ENCODE results near the gene AKIRIN1.
"Not testable (repeated sequence)": the region's sequence is repeated elsewhere in the genome, so short reads cannot be mapped to it uniquely, and the experiment has no call there.

Gene AKIRIN1
- 81.8 to 161 (median 153) reads per million in 9 experiments for total RNA-seq

GRCh38 chr1:38990738-38991637, at the start of gene AKIRIN1:
Gene AKIRIN1, plus strand, starts transcription at chr1:38991276. Its CDS starts 105 bp downstream, at chr1:38991381.
- DNase-seq = peak; percentile 91 to 95 (median 94)
- H3K4me1 Mint-ChIP-seq (ENCODE audit: low read depth in 2 of 2) = peaks cover 27 to 37% of the 10 kb centered on the region in 2 donors
- H3K27me3 Mint-ChIP-seq = peaks cover 6 to 8% of the 10 kb centered on the region in 2 donors
- H3K36me3 Mint-ChIP-seq (ENCODE audit: insufficient read depth) = peaks cover 42% of the 10 kb centered on the region
- ATAC-seq (replicated peaks) = peak; percentile 93
- peak within 1 kb of the TSS; percentile 89 to 94 for H3K27ac Mint-ChIP-seq
- no peaks in the 10 kb centered on the region for H3K9me3 Mint-ChIP-seq
- peak within 1 kb of the TSS; percentile 75 to 80 for H3K4me3 Mint-ChIP-seq

GRCh38 chr1:38941527-38942019, 49.5 kb upstream of the AKIRIN1 start, which contains the start of gene RHBDL2:
Gene RHBDL2, minus strand, starts transcription at chr1:38941830. Its CDS starts 22,618 bp downstream, at chr1:38919212.
- H3K4me1 Mint-ChIP-seq (ENCODE audit: low read depth in 2 of 2) = peaks cover 0 to 2% of the 10 kb centered on the region in 2 donors
- no peaks in the 10 kb centered on the region for H3K9me3 Mint-ChIP-seq
- H3K27me3 Mint-ChIP-seq = peaks cover 24 to 36% of the 10 kb centered on the region in 2 donors
- ATAC-seq (replicated peaks) (no peak), DNase-seq (no peak)
- H3K36me3 Mint-ChIP-seq (ENCODE audit: insufficient read depth) = no peaks in the 10 kb centered on the region
- H3K4me3 Mint-ChIP-seq = no peak within 1 kb of the TSS
- H3K27ac Mint-ChIP-seq = peak within 1 kb of the TSS in 1 of 2 donors; percentile 53

- Mint-ChIP-seq H3K4me1 (ENCODE audit: low read depth in 2 of 2) (peaks cover 0 to 2% of the 10 kb centered on the region in 2 donors), H3K9me3 (no peaks in the 10 kb centered on the region), H3K36me3 (ENCODE audit: insufficient read depth) (peaks cover 2% of the 10 kb centered on the region), H3K27ac (no peak overlapping the region), H3K27me3 (peaks cover 36 to 49% of the 10 kb centered on the region in 2 donors), H3K4me3 (no peak overlapping the region)
- ATAC-seq (replicated peaks) (no peak), DNase-seq (no peak)
Observed at GRCh38 chr1:38942664-38943428, 48.2 kb upstream of the AKIRIN1 start.

GRCh38 chr1:38944547-38944946, 46.5 kb upstream of the AKIRIN1 start:
- no peak overlapping the region for H3K4me3 Mint-ChIP-seq
- H3K36me3 Mint-ChIP-seq (ENCODE audit: insufficient read depth) = peaks cover 2% of the 10 kb centered on the region
- DNase-seq (no peak), ATAC-seq (replicated peaks) (no peak)
- peaks cover 0 to 2% of the 10 kb centered on the region in 2 donors for H3K4me1 Mint-ChIP-seq (ENCODE audit: low read depth in 2 of 2)
- no peak overlapping the region for H3K27ac Mint-ChIP-seq
- no peaks in the 10 kb centered on the region for H3K9me3 Mint-ChIP-seq
- H3K27me3 Mint-ChIP-seq = peaks cover 44 to 51% of the 10 kb centered on the region in 2 donors

- Mint-ChIP-seq H3K27ac (no peak overlapping the region), H3K4me3 (no peak overlapping the region), H3K36me3 (ENCODE audit: insufficient read depth) (peaks cover 2% of the 10 kb centered on the region), H3K4me1 (ENCODE audit: low read depth in 2 of 2) (peaks cover 0 to 2% of the 10 kb centered on the region in 2 donors), H3K9me3 (no peaks in the 10 kb centered on the region), H3K27me3 (peaks cover 15 to 20% of the 10 kb centered on the region in 2 donors)
- no peak for DNase-seq
- ATAC-seq (replicated peaks) = no peak
Observed at GRCh38 chr1:38950553-38950952, 40.5 kb upstream of the AKIRIN1 start.

GRCh38 chr1:38953433-38953860, 37.6 kb upstream of the AKIRIN1 start:
- Mint-ChIP-seq H3K27ac (no peak overlapping the region), H3K27me3 (peaks cover 0 to 8% of the 10 kb centered on the region in 2 donors), H3K4me3 (no peak overlapping the region), H3K4me1 (ENCODE audit: low read depth in 2 of 2) (peaks cover 0 to 2% of the 10 kb centered on the region in 2 donors), H3K36me3 (ENCODE audit: insufficient read depth) (no peaks in the 10 kb centered on the region), H3K9me3 (no peaks in the 10 kb centered on the region)
- DNase-seq = no peak
- ATAC-seq (replicated peaks) = no peak

- peaks cover 0 to 1% of the 10 kb centered on the region in 2 donors for H3K4me1 Mint-ChIP-seq (ENCODE audit: low read depth in 2 of 2)
- H3K36me3 Mint-ChIP-seq (ENCODE audit: insufficient read depth) = no peaks in the 10 kb centered on the region
- ATAC-seq (replicated peaks) (no peak), DNase-seq (no peak)
- no peak overlapping the region for H3K4me3 Mint-ChIP-seq
- no peaks in the 10 kb centered on the region for H3K27me3 Mint-ChIP-seq
- no peak overlapping the region for H3K27ac Mint-ChIP-seq
- no peaks in the 10 kb centered on the region for H3K9me3 Mint-ChIP-seq
Observed at GRCh38 chr1:38958967-38959366, 32.1 kb upstream of the AKIRIN1 start.

GRCh38 chr1:38962113-38962512, 29.0 kb upstream of the AKIRIN1 start:
- Mint-ChIP-seq H3K4me3 (no peak overlapping the region), H3K36me3 (ENCODE audit: insufficient read depth) (peaks cover 4% of the 10 kb centered on the region), H3K27ac (no peak overlapping the region), H3K9me3 (no peaks in the 10 kb centered on the region), H3K27me3 (no peaks in the 10 kb centered on the region), H3K4me1 (ENCODE audit: low read depth in 2 of 2) (peaks cover 0 to 3% of the 10 kb centered on the region in 2 donors)
- DNase-seq (no peak), ATAC-seq (replicated peaks) (no peak)

- no peak overlapping the region for H3K4me3 Mint-ChIP-seq
- no peak for ATAC-seq (replicated peaks)
- peaks cover 4% of the 10 kb centered on the region for H3K36me3 Mint-ChIP-seq (ENCODE audit: insufficient read depth)
- no peak for DNase-seq
- peaks cover 0 to 3% of the 10 kb centered on the region in 2 donors for H3K4me1 Mint-ChIP-seq (ENCODE audit: low read depth in 2 of 2)
- H3K9me3 Mint-ChIP-seq = no peaks in the 10 kb centered on the region
- H3K27me3 Mint-ChIP-seq = no peaks in the 10 kb centered on the region
- no peak overlapping the region for H3K27ac Mint-ChIP-seq
Observed at GRCh38 chr1:38962560-38962959, 28.5 kb upstream of the AKIRIN1 start.

- Mint-ChIP-seq H3K27ac (peak overlapping the region in 1 of 2 donors; percentile 72), H3K4me3 (no peak overlapping the region), H3K4me1 (ENCODE audit: low read depth in 2 of 2) (peaks cover 0 to 3% of the 10 kb centered on the region in 2 donors), H3K36me3 (ENCODE audit: insufficient read depth) (peaks cover 4% of the 10 kb centered on the region), H3K9me3 (no peaks in the 10 kb centered on the region), H3K27me3 (no peaks in the 10 kb centered on the region)
- ATAC-seq (replicated peaks) (peak; percentile 41), DNase-seq (no peak)
Observed at GRCh38 chr1:38964140-38964548, 26.9 kb upstream of the AKIRIN1 start.

GRCh38 chr1:38973145-38973544, 17.9 kb upstream of the AKIRIN1 start:
- H3K27me3 Mint-ChIP-seq; ATAC-seq (replicated peaks); H3K36me3 Mint-ChIP-seq (ENCODE audit: insufficient read depth); H3K9me3 Mint-ChIP-seq; H3K4me3 Mint-ChIP-seq; H3K4me1 Mint-ChIP-seq (ENCODE audit: low read depth in 2 of 2); H3K27ac Mint-ChIP-seq; DNase-seq: not testable (repeated sequence)

- ATAC-seq (replicated peaks) (no peak), DNase-seq (no peak)
- Mint-ChIP-seq H3K27ac (no peak overlapping the region), H3K9me3 (no peaks in the 10 kb centered on the region), H3K27me3 (no peaks in the 10 kb centered on the region), H3K4me3 (no peak overlapping the region), H3K4me1 (ENCODE audit: low read depth in 2 of 2) (peaks cover 0 to 5% of the 10 kb centered on the region in 2 donors), H3K36me3 (ENCODE audit: insufficient read depth) (peaks cover 9% of the 10 kb centered on the region)
Observed at GRCh38 chr1:38973659-38974437, 17.2 kb upstream of the AKIRIN1 start.

All from effector memory CD8-positive, alpha-beta T cell (primary cell).